DMS153 treated with DMSO at 0.1 percent for 48 hours (cell line): ENCODE measurements around the gene LAPTM4A.

Experiments
- DNase-seq: peaks from one replicate; lab custom pipeline; 2025; ENCODE audit not compliant: unreplicated experiment; lab: John Stamatoyannopoulos, UW

The LAPTM4A gene

DNA sequence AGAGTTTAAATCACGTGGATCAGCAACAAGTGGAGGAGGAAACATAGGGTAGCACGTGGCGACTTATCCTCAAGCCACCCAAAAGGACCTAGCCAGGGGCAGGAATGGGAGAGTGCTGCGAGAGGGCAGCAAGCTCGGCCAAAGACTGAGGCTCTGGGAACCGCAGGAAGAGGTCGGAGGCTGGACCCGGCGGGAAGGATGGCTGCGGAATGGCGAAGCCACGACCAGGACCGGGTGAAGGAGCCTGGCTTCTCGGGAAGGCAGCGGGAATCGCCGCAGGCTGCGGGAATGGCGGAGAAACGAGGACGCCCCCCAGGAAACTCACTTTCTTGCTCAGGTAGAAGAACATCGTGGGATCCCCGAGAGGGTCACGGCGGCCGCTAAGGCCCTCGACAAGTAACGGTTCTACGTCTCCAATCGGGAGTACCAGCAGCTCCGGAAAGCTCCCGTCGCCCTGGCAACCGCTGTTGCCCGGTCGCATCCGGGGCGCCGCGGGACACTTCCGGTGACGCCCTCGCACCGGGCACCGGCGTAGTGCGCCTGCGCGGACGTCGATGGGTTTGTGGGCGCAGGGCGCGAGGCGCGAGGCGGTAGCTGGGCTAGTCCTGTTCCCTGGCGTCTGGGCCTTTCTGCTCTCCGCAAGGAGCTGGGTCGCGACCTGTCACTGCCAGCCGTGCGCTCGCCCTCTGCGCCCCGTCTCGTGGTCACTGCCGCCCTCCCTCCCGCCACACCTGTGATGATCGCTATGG, 61.6 kb downstream of the LAPTM4A start, which contains the start of gene WDR35:
Gene WDR35, minus strand, starts transcription at position 439 of the 749 bp plus-strand sequence. Its CDS starts 90 bp downstream, at position 349.
- peak; percentile 92 for DNase-seq

DNA sequence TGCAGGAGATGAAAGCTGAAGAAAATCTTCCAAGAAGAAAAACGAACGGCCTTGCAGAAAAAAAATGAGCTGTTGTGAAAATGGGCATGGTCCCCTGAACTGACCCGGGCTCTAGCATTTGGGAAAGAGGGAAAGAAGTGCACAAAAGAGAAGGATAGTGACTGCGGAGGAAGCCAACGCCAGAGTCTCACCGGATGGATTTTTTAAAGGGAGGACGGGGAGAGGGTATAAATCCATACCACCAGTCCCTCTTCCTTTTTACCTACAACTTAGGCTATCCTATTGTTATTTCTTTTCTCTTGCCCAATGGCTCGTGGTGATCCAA, 62.1 kb downstream of the LAPTM4A start:
- peak; percentile 4 for DNase-seq

DNA sequence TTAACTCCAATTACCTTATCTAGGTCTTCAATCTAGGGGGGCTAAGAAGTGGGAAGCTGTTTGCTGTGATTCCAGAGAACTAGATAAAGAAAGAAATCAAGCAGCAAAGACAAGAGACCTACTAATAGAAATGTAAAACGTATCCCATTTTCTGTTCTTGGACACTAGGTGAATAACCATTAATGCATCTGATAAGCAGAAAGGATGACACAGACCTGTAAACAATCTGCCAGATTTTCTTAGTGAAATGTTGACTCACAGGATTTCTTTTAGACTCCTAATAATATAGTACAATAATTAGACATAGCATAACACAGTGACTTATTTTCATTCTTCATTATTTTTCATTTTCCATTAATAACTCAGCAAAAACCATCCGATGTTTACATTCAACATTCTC, 62.8 kb downstream of the LAPTM4A start:
- DNase-seq, result no peak

DNA sequence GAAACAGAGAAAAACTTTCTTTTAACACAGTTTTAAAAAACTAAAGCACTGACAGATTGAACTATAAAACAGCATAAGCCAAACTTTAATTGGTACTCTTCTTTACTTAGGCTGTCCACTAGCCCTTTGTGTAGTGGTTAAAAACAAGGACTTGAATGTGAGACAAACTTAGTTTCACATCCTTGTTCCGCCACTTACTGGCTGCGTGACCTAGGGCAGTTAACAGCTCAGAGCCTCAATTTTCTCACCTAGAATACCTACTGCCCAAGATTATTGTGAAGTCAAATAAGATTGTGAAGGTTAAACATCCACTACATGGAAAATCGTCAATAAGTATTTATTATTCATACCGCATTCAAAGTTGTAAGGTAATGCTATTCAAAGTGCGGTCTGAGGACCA, 63.5 kb downstream of the LAPTM4A start:
- no peak for DNase-seq
